GM21737 (cell line): ENCODE data around the gene SCAMP2.

ENCODE experiments used
- ATAC-seq: cut with Tn5 transposase; IDR thresholded peaks from one replicate; pipeline ENCODE4 v1.9.1; 2021; ENCODE audit warnings: mild to moderate bottlenecking, moderate library complexity; ENCODE audit not compliant: unreplicated experiment

Gene SCAMP2

DNA sequence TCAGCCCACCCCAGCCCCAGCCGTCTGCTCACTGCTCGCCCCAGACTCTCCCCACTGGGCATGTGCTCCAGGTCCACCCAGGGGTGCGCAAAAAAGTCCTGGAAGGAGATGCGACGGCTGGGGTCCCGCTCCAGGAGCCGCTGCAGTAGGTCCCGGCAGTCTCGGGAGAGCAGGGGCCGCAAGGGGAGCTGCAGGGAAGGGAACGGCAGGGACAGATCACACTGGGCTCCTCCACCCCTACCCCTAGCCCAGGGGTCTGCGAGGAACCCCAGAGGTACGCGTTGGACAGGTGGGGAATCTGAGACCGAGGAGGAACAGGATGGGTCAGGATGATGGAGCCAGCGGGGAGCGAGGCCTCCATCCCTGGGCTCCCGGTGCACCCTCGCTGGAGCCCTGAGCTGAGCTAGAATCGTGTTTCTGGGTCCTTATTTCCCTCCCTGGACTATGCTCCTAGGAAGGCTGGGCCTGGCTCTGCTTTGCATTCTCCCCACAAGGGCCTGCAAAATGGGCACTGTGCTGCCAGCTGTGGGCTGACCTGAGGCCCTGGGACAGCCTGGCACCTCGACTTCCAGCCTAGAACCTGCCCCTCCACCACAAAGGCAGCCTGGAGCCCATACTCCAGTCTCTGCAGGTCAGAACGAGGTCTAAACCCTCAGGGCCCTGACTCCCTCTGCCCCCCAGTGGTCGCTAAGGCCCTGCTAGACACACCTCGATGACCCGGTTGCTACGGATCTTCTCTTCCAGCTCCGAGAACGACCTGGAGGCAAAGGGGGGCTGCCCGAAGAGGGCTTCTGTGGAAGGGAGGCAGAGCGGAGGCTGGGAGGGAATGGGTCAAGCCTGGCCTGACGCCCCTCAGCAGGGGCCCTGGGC is 33.4 kb downstream of the SCAMP2 start:
- ATAC-seq = no peak

DNA sequence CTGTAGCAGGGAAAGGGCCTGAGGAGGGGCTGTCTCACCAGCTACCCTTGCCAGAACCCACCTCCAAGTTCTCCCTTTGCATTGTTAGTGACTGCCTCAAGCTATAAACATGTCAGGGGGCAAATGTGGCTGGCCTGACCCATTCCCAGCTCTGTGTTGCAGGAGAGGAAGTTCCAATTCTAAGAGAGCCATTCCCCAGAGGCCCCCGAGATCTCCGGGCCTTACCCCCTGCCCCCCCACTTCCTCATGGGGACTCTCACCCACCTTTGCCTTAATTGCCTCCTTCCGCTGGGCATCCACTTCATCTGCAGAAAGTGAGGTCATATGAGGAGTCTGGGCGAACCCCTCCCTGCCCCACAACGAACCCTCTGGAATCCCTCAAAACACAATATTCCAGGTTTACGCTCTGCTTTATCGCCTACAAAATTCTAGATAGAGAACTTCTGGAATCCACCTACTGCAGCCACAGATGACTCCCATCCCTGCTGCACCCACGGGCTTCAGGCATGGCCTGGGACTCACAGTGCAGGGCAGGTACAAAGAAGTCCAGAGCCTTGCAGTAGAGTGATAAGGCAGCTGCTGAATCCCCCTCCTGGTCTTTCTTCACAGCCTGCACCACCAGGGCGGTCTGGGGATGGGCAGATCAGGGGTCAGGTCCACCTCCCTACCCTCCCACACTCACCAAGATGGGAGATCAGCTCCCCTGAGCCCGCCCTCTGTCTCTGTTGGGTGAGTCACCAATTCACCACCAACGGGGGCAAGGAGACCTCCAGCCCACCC is 34.2 kb downstream of the SCAMP2 start:
- ATAC-seq = no peak

DNA sequence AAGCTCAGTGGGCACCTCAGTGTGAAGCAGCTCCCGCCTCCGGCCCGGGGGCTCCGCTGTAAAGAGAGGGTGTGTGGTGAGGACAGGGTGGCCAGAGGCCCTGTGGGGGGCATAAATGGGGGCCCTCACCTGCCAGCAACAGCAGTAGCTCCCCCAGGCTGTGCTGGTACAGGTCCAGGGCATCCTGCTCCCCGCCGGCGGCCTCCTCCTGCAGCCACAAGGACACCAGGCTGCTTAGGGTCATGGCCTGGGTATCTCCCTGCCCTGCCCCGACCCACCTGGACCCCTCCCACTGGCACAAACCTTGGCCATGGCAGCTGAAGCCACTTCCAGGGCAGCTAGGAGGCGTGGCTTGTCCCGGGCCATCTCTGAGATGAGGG is 35.0 kb downstream of the SCAMP2 start:
- ATAC-seq = no peak

DNA sequence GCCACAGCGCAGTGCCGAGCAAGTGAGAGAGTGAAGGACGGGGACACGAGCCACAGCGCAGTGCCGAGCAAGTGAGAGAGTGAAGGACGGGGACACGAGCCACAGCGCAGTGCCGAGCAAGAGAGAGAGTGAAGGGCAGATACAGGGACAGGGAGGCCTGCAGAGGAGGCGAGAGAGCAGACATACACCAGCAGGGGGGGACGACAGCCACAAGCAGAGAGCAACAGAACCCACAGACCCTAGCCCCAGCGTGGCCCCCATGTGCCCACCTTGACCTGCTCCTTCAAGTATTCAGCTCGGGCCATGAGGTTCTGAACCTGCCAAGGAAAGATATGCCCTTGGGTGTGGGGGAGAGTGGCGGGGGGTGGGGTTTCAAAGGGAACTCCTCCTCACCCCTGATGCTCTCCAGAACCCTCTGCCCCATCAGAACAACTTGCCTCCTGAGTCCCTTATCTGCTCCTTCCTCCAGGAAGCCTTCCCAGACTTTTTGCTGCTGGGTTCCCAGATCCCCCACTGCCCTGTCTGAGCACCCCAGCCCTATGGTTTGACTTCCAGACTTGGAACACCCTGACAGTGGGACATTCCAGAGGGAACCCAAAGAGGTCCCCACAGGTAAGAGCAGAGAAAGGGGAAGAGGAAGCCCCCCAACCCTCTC is 35.6 kb downstream of the SCAMP2 start:
- no peak for ATAC-seq

DNA sequence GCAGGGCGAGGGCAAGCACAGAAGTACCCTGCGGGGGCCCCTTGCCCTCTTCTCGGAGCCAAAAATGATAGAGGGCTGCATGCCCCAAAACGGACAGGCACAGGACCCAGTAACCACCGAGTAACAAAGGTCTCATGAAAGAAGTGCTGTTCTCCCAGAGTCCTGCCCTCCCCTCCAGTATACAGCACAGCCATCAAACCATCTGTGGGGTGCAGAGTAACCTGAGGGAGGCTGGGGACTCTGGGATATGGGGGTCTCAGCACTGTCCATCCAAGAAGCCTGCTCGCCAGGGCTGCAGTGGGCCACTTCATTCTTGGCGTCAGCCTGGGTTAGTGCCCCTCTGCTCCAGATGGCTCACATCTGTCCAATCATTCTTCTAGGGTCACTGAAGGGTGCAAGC is 36.3 kb downstream of the SCAMP2 start:
- ATAC-seq = no peak

DNA sequence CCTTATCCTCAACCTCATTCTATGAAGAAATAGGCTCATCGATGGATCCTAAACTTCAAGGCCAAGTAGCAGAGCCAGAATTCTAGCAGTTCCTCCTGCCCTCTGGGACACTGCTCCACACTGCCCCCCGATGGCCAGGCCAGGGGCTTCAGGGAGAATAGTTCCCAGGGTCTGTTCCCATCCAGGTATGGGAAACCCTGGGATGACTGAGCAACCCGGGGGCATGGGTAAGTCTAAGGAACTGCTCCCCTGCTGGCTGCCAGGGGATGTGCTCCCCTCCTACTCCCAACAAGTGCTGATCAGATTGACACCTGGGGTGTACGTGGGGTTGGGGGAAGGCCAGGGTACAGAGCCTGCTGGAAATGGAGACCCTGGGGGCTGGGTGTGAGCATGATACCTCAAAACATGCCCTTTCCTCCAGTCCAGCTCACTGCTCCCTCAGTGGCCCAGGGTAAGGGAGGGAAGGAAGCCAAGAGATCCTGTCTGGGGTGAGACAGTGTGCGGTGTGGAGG is 37.8 kb downstream of the SCAMP2 start:
- no peak for ATAC-seq

DNA sequence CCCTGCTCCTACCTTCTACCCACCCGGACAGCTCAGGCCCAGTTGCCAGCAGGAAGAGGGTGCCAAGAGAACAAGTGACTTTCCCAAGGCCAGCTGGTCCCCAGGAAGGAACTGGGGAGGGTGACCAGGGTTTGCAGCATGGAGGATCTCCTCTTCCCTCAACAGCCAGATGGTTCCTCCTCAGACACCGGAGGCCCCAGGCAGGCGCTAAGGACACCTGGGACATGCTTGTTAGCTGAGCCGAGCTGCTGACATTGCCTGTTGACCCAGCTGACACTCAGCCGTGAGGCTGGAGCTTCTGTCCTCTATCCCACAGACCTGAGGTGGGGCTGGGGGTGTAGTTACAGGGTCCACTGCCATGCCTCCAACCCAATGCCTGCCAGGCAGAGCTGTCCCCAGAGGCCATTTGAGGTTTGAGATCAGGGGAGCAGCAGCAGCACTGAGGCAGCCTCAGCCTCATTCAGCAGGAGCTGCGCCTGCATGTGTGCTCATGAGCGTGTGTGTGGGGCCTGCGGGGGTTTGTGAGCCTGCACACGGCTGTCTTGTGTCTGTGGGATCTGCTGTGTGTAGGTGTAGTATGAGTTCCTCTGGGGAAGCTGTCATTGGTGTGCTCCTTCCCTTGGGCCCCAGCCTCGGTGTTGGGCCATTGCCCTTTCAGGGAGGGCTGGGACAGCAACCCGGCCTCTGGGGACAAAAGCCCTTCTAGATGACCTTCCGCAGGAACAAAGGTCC is 39.6 kb downstream of the SCAMP2 start:
- ATAC-seq = no peak

DNA sequence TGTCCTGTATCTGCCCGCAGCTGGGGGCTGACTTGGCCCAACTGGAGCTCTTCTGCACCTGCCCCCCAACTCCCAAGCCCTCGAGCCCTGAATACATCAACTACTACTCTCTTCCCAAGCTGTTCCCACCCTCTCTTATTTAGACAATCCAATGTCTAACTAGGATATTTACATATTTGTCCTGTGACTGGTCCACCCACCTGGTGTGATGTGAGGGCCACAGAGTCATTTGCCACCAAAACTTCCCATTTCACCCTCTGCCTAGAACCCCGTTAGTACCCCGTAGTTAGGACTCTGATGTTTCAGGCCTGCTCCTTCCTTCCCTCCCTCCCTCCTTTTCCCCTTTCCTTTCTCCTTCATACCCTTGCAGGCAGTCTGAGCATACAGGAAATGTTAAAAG is 40.3 kb downstream of the SCAMP2 start:
- ATAC-seq = no peak

DNA sequence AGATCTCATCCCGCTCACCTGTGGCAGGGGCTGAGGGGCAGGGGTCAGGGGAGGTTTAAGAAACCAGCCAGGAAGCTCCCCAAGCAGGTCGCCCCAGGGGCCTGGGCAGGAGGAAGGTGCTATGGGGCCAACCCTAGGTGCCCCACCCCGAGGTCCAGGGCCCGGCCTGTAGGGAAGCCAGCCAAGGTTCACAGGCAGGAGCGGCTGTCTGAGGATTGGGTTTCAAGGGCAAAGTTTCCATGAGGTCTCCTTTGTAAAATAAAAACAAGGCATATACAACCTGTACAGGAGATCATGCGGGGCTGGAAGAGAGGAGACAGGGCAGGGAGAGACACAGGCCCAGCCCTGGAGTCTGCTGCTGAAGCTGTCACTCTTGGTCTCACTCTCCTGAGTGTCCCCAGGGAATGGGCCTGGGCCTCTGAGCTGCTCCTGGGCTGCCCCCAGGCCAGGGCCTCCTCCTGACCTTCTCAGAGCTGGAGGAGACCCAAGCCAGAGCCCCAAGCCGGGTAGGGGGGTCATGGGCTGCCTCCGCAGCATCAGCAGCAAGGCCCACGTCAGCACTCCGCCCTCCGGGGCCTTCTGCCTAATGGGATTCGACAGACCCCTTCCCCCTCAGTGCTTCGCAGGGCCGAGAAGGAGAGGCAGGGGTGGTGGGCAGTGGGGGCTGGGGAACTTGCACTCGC is 41.2 kb downstream of the SCAMP2 start:
- no peak for ATAC-seq

DNA sequence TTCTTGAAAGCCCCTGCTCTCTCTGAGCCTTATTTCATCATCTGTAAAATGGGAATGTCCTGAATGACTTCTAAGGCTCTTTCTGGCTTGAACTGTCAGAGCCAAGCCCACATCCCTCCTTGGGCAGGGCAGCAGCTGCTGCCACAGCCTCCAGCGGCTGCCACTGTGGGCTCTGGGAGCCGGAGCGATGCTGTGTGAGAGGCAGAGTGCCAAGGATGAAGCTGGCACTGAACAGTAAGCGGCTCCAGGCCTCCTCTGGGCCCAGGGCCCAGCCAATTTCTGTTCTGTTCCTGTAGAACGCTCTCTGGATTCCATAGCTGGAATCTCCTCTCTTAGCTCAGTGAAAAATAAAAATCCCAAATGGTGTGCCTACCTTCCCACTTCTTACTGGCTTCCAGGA is 42.3 kb downstream of the SCAMP2 start:
- ATAC-seq = no peak

DNA sequence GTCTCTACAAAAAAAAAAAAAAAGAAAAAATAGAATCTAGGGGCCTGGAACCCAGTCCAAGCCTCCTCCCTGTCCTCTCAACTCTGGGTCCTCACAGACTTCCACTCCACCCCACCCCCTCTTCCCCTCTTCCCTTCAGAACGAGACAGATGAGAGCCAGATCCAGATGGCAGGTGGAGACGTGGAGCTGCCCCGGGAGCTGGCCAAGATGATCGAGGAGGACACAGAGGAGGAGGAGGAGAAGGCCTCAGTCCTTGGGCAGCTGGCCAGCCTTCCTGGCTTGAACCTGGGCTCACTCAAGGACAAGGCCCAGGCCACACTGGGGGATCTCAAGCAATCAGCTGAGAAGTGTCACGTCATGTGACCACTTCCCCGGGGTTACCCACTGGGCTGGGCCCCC is 43.2 kb downstream of the SCAMP2 start:
- ATAC-seq = no peak

DNA sequence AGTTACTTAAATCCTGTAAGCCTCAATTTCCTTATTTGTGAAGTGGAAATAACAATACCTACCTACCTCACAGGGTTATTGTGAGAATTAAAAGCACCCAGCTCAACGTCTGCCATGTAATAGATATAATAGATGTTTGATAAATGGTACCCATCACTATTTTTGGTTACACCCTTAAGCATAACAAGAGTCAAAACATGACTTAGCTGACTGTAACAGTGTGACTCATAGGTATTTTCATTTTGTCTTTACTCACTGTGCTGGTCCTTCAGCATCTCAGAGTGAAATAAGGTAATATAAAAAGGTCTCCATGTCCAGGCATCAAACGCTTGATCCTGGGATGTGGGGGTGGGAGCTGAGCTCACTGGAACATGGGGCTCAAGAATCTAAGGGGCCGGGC is 43.7 kb downstream of the SCAMP2 start:
- no peak for ATAC-seq

DNA sequence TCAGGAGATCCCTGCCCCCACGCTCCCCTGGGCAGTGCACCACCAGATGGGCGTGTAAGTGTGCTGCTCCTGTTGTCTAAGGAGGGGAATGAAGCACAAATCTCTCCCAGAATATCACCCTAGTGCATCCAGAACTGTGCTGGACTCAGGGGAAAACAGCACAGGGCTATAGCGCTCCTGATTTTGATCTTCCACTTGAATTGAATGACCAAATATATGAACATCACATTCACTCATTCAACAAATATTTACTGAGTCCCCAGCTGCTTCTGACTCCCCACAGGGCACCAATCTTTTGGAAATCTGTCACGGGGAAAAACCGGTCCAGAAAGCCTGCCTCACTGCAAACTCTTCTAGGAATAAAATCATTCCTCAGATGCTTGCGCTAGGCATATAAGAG is 44.3 kb downstream of the SCAMP2 start:
- ATAC-seq = no peak

DNA sequence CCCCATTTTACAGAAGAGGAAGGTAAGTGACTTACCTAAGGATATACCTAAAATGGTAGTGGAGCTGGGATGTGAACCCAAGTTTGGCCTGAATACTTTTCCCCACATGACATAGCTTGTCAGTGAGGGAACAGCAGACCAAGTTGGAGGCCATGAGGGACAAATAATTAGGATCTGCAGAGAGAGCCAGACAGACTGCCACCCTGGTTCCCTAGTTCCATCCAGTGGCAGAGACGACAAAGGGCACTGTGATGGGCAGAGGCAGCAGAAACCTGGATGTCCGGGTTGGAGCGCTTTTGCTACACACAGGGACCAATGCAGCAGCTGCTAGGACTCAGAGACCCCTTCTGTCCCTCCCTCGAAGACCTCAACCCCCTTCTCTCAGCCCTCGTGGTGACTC is 45.6 kb downstream of the SCAMP2 start:
- ATAC-seq = no peak

DNA sequence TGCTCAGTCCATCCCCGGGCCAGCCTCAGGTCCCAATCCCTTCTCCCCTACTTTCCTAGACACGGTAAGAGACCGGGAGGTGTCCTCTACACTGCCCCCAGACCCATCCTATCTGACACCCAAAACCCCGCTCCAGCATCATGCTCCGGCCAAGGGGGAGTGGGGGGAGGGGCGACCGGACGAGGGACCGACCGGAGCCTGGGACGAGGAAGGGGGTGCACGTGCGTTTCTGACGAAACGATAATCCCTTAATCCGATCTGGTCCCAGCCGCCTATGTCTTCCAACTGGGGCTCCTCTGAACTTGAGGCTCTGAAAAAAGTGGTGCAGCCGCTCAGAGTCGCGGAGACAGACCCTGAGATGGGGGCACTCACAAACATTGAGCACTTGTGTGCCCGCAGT is 46.2 kb downstream of the SCAMP2 start:
- ATAC-seq = no peak

DNA sequence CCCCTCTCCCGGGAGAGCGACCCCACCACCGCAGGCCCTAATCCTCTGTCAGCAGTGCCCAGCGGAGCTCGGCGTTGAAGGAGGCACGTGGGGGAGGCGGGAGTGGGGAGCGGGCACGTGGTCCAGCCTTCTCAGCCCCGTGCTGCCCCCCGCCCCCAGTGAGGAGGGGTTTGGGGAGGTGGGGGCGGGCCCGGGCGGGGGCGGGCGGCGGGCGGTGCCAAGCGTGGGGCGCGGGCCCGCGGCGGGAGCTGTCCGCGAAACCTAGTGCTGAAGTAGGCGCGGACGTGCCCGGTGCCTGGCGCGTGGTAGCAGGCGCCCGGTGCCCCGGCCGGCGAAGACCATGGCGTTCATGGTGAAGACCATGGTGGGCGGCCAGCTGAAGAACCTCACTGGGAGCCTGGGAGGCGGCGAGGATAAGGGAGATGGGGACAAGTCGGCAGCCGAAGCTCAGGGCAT is 46.8 kb downstream of the SCAMP2 start, which contains the start of gene CPLX3:
CPLX3 (plus strand) TSS at position 264 of the 456 bp plus-strand sequence; CDS start at position 341, 77 bp downstream.
- no peak for ATAC-seq

DNA sequence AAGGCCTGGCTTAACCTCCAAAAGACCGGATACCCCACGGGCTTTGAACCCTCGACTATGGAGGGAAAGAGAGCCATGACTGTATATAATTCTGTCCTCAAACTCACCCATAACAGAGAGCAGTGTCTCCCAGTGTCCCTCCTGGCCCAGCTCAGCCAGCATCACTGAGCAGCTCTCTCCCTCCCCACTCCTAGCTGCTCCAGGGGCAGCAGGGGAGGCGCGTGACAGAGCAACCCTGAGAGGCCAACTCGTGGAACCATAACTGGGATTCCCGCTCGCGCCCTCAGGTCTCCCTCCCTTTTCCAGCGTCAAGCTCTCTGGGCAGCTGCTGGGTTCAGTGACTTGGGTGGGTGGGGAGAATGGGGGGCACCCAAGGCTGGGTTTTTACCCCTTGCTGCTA is 47.3 kb downstream of the SCAMP2 start:
- no peak for ATAC-seq

DNA sequence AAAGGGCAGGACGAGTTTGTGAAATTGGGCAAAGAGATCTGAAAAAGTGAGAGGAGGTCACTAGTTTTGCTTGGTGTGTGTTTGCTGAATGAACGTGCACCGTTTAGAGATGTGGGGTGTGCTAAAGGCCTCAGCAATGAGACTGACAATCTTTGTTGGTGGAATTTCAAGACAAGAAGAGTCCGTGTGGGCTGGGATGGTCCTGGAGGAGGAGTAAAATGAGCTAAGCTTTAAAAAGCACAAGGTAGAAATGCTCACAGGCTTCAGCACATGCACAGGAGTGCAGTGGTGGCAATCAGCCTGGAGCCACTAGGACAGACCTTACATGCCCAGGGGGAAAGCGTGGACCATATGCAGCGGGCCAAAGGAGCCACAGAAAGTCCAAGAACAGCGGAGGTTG is 48.2 kb downstream of the SCAMP2 start:
- ATAC-seq = no peak

DNA sequence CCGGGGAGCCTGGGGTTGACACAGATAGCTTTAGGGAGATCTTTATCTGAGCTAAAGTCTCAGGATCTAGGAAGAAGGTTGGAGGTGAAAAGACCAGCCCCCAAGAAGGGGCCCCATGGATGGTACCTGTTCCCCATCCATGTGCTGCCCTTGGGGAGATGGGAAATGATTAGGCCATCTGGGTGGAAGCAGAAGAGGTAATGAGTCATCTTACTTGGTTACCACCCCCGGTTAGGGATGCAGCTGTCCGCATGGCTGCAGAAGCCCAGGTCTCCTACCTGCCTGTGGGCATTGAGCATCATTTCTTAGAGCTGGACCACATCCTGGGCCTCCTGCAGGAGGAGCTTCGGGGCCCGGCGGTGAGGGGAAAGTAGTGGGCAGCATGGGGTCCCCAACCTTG is 49.8 kb downstream of the SCAMP2 start:
- ATAC-seq = no peak

DNA sequence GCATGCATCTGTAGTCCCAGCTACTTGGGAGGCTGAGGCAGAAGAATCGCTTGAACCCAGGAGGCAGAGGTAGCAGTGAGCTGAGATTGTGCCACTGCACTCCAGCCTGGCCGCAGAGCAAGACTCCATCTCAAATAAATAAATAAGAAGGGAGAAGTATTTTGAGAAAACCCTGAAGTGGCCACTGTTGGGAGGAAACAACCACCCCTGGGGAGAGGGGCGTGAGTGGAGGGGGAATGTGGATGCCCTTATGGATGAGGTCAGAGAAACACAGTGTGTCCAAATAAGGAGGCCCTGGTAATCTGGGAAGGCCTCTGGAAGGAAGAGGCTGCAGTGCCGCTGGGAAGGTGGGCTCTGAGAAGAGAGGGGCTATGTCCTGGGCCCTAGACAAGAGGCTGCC is 50.9 kb downstream of the SCAMP2 start:
- ATAC-seq = no peak
